ENCODE results near the gene ATG16L1. TPM values are rescaled to one million over a fixed set of nuclear protein-coding genes. Genes with fewer than 3 reads are reported as not detected.

The ATG16L1 gene
- total and polyA plus RNA-seq, 5 donors, result 7.9 to 18.8 (median 17.7) TPM

GRCh38 chr2:233244818-233245217 is 6.7 kb upstream of the ATG16L1 start:
- no peaks in the 10 kb centered on the region for H3K4me1 ChIP-seq (ENCODE audit: control insufficient read depth, insufficient read depth, low read length)

DNA sequence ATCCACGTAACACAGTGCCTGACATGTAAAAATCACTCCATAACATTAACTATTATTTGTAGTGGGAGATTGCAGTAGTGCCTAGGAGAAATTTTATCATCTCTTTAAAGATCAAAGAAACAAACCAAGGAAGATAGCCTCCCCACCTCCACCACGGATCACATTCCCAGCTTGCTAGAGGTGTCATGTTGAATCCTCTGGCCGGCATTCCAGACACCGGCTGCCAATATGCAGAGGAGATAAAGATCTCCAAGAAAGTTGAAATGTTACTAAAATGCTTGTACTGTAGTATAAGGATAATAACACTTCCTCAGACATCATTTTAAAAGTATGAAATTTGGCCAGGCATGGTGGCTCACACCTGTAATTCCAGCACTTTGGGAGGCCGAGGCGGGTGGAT is 6.1 kb upstream of the ATG16L1 start:
- DNase-seq, result no peak
- no peak for ATAC-seq
- intact Hi-C loops (cut with DNase I), result no loop called here
- WGBS, result 66% methylated on average over 6 of the region's 6 CpGs
- no peaks in the 10 kb centered on the region for H3K27me3 ChIP-seq (ENCODE audit: control insufficient read depth, insufficient read depth)
- H3K9me3 ChIP-seq (ENCODE audit: control insufficient read depth, low read length), result no peaks in the 10 kb centered on the region
- no peak overlapping the region for H3K27ac ChIP-seq (ENCODE audit: low read length)
- H3K4me3 ChIP-seq (ENCODE audit: low read length), result no peak overlapping the region
- H3K4me1 ChIP-seq (ENCODE audit: control insufficient read depth, insufficient read depth, low read length), result no peaks in the 10 kb centered on the region

More at GRCh38 chr2:233244818-233245217, 6.7 kb upstream of the ATG16L1 start:
- H3K27ac ChIP-seq (ENCODE audit: low read length), result no peak overlapping the region
- H3K9me3 ChIP-seq (ENCODE audit: control insufficient read depth, low read length), result no peaks in the 10 kb centered on the region
- ATAC-seq (no peak), DNase-seq (no peak)
- H3K4me3 ChIP-seq (ENCODE audit: low read length), result no peak overlapping the region
- intact Hi-C loops (cut with DNase I), result no loop called here
- H3K27me3 ChIP-seq (ENCODE audit: control insufficient read depth, insufficient read depth), result no peaks in the 10 kb centered on the region
- WGBS, result 69% methylated on average over 5 of the region's 5 CpGs

DNA sequence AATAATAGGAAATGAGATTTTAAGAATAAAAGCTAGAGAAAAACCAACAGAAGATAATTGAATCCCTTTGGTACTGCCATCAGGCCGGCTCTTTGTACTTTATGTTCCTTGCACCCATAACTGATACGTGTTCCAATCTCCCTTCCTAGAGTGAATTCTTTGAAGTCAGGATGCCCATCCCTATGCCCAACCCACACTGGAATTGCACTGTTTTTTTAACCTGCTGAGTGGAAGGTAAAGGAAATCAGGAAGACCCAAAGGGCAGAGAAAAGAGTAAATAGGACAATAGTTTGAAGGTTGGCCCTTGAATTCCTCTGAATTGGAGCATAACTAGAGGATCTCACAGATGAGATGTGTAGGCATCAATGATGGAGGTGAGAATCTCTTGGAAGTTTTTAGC is 4.4 kb upstream of the ATG16L1 start:
- 67% methylated on average over 2 of the region's 2 CpGs for WGBS

DNA sequence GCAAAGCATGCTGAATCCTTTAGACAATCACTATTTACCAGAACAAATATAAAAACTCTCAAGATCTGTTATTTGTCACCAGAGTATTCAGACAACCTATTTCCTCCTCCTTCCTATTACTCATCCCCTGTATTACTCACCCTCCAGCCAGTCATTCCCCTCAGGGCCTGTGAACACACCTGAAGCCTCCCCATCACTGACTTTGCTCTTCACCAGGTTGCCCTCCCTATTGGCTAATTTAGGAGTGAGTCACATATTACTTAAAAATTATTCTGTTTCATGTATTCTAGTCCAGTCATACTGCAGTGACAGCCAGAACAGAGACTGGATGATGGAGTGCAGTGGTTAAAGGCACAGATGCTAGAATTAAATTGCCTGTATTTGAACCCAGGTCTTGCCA is 3.7 kb upstream of the ATG16L1 start:
- H3K27me3 ChIP-seq (ENCODE audit: control insufficient read depth, insufficient read depth), result no peaks in the 10 kb centered on the region
- no peak for DNase-seq
- no peaks in the 10 kb centered on the region for H3K4me1 ChIP-seq (ENCODE audit: control insufficient read depth, insufficient read depth, low read length)
- no peak overlapping the region for H3K27ac ChIP-seq (ENCODE audit: low read length)
- no peak overlapping the region for H3K4me3 ChIP-seq (ENCODE audit: low read length)
- no peaks in the 10 kb centered on the region for H3K9me3 ChIP-seq (ENCODE audit: control insufficient read depth, low read length)
- no peak for ATAC-seq
- intact Hi-C loops (cut with DNase I), result no loop called here

More for the DNA sequence above, 4.4 kb upstream of the ATG16L1 start:
- no peaks in the 10 kb centered on the region for H3K4me1 ChIP-seq (ENCODE audit: control insufficient read depth, insufficient read depth, low read length)
- DNase-seq (no peak), ATAC-seq (no peak)
- H3K27me3 ChIP-seq (ENCODE audit: control insufficient read depth, insufficient read depth), result no peaks in the 10 kb centered on the region
- no peak overlapping the region for H3K4me3 ChIP-seq (ENCODE audit: low read length)
- intact Hi-C loops (cut with DNase I), result no loop called here
- no peaks in the 10 kb centered on the region for H3K9me3 ChIP-seq (ENCODE audit: control insufficient read depth, low read length)
- no peak overlapping the region for H3K27ac ChIP-seq (ENCODE audit: low read length)

DNA sequence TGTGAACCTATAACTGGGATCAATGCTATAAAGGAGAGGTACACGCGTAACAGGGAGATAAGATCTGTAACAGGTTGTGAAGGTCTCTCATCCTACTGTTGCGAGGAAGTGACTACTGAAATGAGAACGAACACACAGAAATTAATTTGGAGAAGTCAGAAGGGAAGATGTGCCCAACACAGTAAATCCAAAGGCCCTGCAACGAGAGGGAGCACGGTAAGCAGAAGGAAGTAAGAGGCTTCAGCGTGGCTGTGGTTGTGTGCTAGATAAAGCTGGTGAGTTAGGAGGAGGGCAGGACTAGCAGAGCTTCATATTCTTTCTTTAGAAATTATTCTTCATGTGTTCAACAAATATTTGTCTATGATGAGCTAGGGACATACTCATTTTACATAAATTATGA is 2.5 kb upstream of the ATG16L1 start:
- Histone ChIP-seq H3K9me3 (ENCODE audit: control insufficient read depth, low read length) (no peaks in the 10 kb centered on the region), H3K27ac (ENCODE audit: low read length) (no peak overlapping the region), H3K4me1 (ENCODE audit: control insufficient read depth, insufficient read depth, low read length) (no peaks in the 10 kb centered on the region), H3K4me3 (ENCODE audit: low read length) (no peak overlapping the region), H3K27me3 (ENCODE audit: control insufficient read depth, insufficient read depth) (no peaks in the 10 kb centered on the region)
- DNase-seq, result no peak
- intact Hi-C loops (cut with DNase I), result no loop called here
- WGBS, result 70% methylated on average over 7 of the region's 7 CpGs
- ATAC-seq, result no peak

DNA sequence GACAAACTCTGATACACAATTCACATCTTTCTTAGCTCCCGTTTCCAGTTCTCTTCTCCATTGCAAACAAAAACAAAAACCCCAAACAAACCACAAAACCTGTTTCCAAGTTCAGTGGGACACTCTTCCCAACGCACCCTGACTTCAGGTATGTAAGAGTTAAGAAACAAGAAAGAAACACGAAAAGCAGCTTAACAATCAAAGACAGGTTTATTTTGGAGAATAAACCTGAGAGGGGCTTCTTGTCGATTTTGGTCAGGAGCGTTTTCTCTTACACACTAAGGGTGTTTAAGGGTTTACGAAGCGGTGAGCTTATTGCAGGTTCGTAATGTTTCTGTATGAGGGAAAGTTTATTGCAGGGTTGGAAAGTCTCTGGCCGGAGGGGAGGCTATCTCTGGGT is 905 bp upstream of the ATG16L1 start:
- WGBS, result 95% methylated on average over 9 of the region's 9 CpGs
- Histone ChIP-seq H3K4me1 (ENCODE audit: control insufficient read depth, insufficient read depth, low read length) (no peaks in the 10 kb centered on the region), H3K9me3 (ENCODE audit: control insufficient read depth, low read length) (no peaks in the 10 kb centered on the region), H3K4me3 (ENCODE audit: low read length) (no peak overlapping the region), H3K27ac (ENCODE audit: low read length) (no peak overlapping the region), H3K27me3 (ENCODE audit: control insufficient read depth, insufficient read depth) (no peaks in the 10 kb centered on the region)
- DNase-seq (no peak), ATAC-seq (no peak)
- intact Hi-C loops (cut with DNase I), result loop anchor here (2.0 to 10.0 kb wide), 7 partner anchors 146 to 636 kb away; partner anchors contain the start of gene SNORC (in 1 of the 4)

GRCh38 chr2:233250985-233251305 is 528 bp upstream of the ATG16L1 start:
- WGBS, result 80% methylated on average over 1 of the region's 1 CpG
- no peak overlapping the region for H3K27ac ChIP-seq (ENCODE audit: low read length)
- H3K4me3 ChIP-seq (ENCODE audit: low read length), result no peak overlapping the region
- H3K27me3 ChIP-seq (ENCODE audit: control insufficient read depth, insufficient read depth), result no peaks in the 10 kb centered on the region
- peak; percentile 5 to 11 for ATAC-seq
- DNase-seq, result no peak
- no peaks in the 10 kb centered on the region for H3K9me3 ChIP-seq (ENCODE audit: control insufficient read depth, low read length)
- intact Hi-C loops (cut with DNase I), result loop anchor here (2.0 to 10.0 kb wide), 7 partner anchors 146 to 636 kb away; partner anchors contain the start of gene SNORC (in 1 of the 4)
- H3K4me1 ChIP-seq (ENCODE audit: control insufficient read depth, insufficient read depth, low read length), result no peaks in the 10 kb centered on the region

DNA sequence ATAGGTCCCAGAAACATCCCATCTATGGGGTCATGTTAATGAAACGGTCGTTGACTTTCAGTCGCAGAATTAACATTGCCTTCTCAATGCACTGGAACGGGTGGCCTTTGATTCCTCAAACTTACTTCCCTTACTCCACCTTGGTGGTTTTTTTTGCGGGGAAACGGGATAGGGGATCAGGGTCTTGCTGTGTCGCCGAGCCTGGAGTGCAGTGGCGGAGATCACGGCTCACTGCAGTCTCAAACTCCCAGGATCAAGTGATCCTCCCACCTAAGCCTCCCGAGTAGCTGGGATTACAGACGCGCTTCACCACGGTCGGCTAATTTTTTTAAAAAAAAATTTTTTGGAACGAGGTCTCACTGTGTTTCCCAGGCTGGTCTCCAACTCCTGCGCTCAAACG is 754 bp downstream of the ATG16L1 start:
- ATAC-seq (no peak), DNase-seq (no peak)
- WGBS, result 2% methylated on average over 18 of the region's 18 CpGs
- Histone ChIP-seq H3K4me1 (ENCODE audit: control insufficient read depth, insufficient read depth, low read length) (no peaks in the 10 kb centered on the region), H3K4me3 (ENCODE audit: low read length) (peak overlapping the region; percentile 91), H3K27ac (ENCODE audit: low read length) (no peak overlapping the region), H3K27me3 (ENCODE audit: control insufficient read depth, insufficient read depth) (no peaks in the 10 kb centered on the region), H3K9me3 (ENCODE audit: control insufficient read depth, low read length) (no peaks in the 10 kb centered on the region)
- intact Hi-C loops (cut with DNase I), result loop anchor here (5.0 to 10.0 kb wide), 6 partner anchors 147 to 637 kb away; partner anchors contain the start of gene SNORC (in 1 of the 4)

DNA sequence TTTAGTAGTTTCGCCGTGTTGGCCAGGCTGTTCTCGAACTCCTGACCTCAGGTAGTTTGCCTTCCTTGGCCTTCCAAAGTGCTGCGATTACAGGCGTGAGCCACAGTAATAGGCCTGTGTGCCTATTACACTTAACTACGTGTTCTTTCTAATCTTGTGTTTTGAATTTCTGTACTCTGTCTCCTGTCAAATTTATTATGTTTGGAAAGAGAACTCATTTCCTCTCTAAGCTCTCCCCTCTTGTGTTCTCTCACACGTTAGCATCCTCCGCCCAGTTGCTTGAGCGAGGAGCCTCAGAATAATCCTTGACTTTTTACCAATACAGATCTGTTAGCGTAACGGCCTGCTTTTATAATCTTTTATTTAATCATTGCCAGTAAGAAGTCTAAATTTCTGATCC is 3.7 kb downstream of the ATG16L1 start:
- ATAC-seq (peak in 1 of 2 donors; percentile 48), DNase-seq (no peak)
- Histone ChIP-seq H3K9me3 (ENCODE audit: control insufficient read depth, low read length) (no peaks in the 10 kb centered on the region), H3K4me3 (ENCODE audit: low read length) (no peak overlapping the region), H3K27ac (ENCODE audit: low read length) (no peak overlapping the region), H3K27me3 (ENCODE audit: control insufficient read depth, insufficient read depth) (no peaks in the 10 kb centered on the region), H3K4me1 (ENCODE audit: control insufficient read depth, insufficient read depth, low read length) (no peaks in the 10 kb centered on the region)
- WGBS, result 76% methylated on average over 11 of the region's 11 CpGs
- intact Hi-C loops (cut with DNase I), result loop anchor here in 2 of 4 donors (10.0 kb wide), 4 partner anchors 150 to 640 kb away; partner anchors contain the start of gene SNORC (in 1 of the 2)

GRCh38 chr2:233256048-233256447 is 4.6 kb downstream of the ATG16L1 start:
- ATAC-seq, result no peak
- Histone ChIP-seq H3K4me1 (ENCODE audit: control insufficient read depth, insufficient read depth, low read length) (no peaks in the 10 kb centered on the region), H3K27me3 (ENCODE audit: control insufficient read depth, insufficient read depth) (no peaks in the 10 kb centered on the region), H3K9me3 (ENCODE audit: control insufficient read depth, low read length) (no peaks in the 10 kb centered on the region), H3K27ac (ENCODE audit: low read length) (no peak overlapping the region), H3K4me3 (ENCODE audit: low read length) (no peak overlapping the region)
- 72% methylated on average over 4 of the region's 4 CpGs for WGBS
- no peak for DNase-seq
- intact Hi-C loops (cut with DNase I), result loop anchor here in 2 of 4 donors (10.0 kb wide), 4 partner anchors 151 to 641 kb away; partner anchors contain the start of gene SNORC (in 1 of the 2)

DNA sequence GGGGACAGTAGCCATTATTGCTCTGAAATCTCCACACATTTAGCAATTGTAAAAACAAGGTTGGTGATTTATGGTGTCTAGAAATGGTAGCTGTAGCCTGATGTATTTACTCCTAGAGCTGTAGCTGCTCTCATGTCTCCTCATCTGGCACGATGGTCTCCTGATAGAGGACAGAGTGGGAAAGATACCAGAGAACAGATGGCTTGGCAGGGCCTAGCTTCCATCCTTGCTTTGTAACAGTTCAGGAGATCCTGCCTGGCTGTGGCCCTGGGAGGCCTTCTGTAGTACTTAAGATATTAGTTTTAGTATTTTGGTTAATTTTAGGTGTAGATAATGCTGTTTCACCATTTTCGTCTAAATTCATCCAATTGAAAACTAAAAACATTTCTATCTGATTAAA is 6.7 kb downstream of the ATG16L1 start:
- DNase-seq (no peak), ATAC-seq (no peak)
- Histone ChIP-seq H3K9me3 (ENCODE audit: control insufficient read depth, low read length) (no peaks in the 10 kb centered on the region), H3K4me3 (ENCODE audit: low read length) (no peak overlapping the region), H3K4me1 (ENCODE audit: control insufficient read depth, insufficient read depth, low read length) (no peaks in the 10 kb centered on the region), H3K27ac (ENCODE audit: low read length) (no peak overlapping the region), H3K27me3 (ENCODE audit: control insufficient read depth, insufficient read depth) (no peaks in the 10 kb centered on the region)
- WGBS, result 91% methylated on average over 2 of the region's 2 CpGs
- intact Hi-C loops (cut with DNase I), result loop anchor here in 2 of 4 donors (10.0 kb wide), 4 partner anchors 153 to 643 kb away; partner anchors contain the start of gene SNORC (in 1 of the 2)

DNA sequence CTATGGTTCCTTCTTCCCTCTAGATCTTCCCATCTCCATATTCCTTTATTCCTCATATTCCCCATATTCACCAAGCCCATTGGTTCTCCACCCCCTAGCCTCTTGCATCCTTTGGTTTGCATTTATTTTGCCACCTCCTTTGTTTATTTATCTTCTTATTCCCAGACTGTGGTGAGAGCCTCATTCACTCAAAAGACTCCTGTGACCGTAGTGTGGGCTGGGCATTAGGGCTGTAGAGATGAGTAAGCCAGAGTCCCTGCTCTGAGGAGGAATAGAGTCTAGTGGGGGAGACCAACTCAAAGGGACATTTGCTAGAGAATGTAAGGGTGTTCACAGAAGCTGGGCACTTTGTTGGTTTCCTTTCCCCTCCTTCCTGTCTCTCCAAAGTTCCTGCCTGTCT is 8.3 kb downstream of the ATG16L1 start:
- H3K9me3 ChIP-seq (ENCODE audit: control insufficient read depth, low read length), result no peaks in the 10 kb centered on the region
- no peaks in the 10 kb centered on the region for H3K27me3 ChIP-seq (ENCODE audit: control insufficient read depth, insufficient read depth)
- DNase-seq (no peak), ATAC-seq (no peak)
- WGBS, result 87% methylated on average over 1 of the region's 1 CpG
- no peaks in the 10 kb centered on the region for H3K4me1 ChIP-seq (ENCODE audit: control insufficient read depth, insufficient read depth, low read length)
- H3K4me3 ChIP-seq (ENCODE audit: low read length), result no peak overlapping the region
- intact Hi-C loops (cut with DNase I), result loop anchor here in 2 of 4 donors (10.0 kb wide), 4 partner anchors 155 to 645 kb away; partner anchors contain the start of gene SNORC (in 1 of the 2)
- no peak overlapping the region for H3K27ac ChIP-seq (ENCODE audit: low read length)

Data from right cardiac atrium (tissue), 5 donors.